GM12878 (cell line): ENCODE results near the gene TM9SF4. TPM values are rescaled to one million over a fixed set of nuclear protein-coding genes. Genes with fewer than 3 reads are reported as not detected.

Source experiments
- BACH1 ChIP-seq: fragments of 450-650 bp; IDR thresholded peaks from 2 replicates; pipeline ENCODE4 v1.6.1; 2017; ENCODE audit warnings: mild to moderate bottlenecking, borderline replicate concordance
- DPF2 ChIP-seq: fragments of 450-650 bp; IDR thresholded peaks from 2 replicates; pipeline ENCODE4 v1.6.1; 2017; ENCODE audit warnings: mild to moderate bottlenecking
- EED ChIP-seq: sonication (generic); IDR thresholded peaks from 2 replicates; pipeline ENCODE4 v1.6.1; 2016; ENCODE audit warnings: antibody characterized with exemption, low read depth
- ETV6 ChIP-seq, 2 experiments: fragments of 450-650 bp in 1 of 2; IDR thresholded peaks in 1 of 2; conservative IDR thresholded peaks in 1 of 2; 2 replicates each; pipeline ENCODE4 v1.6.1; 2014; ENCODE audit warnings: antibody characterized with exemption in 1 of 2, borderline replicate concordance in 1 of 2, low read depth in 1 of 2, mild to moderate bottlenecking in 1 of 2, moderate library complexity in 1 of 2
- EZH2 ChIP-seq: IDR thresholded peaks from 2 replicates; pipeline ENCODE4 v1.6.1; 2012; ENCODE audit warnings: low read depth, mild to moderate bottlenecking, control low read depth, inconsistent platforms, low read length, borderline replicate concordance; ENCODE audit not compliant: control insufficient read depth
- GABPA ChIP-seq: IDR thresholded peaks from 2 replicates; pipeline ENCODE4 v1.6.1; 2014; ENCODE audit warnings: antibody characterized with exemption, low read depth, mild to moderate bottlenecking, inconsistent platforms
- IRF3 ChIP-seq: fragments of 450-650 bp; IDR thresholded peaks from 2 replicates; pipeline ENCODE4 v1.6.1; 2014; ENCODE audit warnings: mild to moderate bottlenecking
- KAT2A ChIP-seq: conservative IDR thresholded peaks from 2 replicates; pipeline ENCODE4 v1.6.1; 2011; ENCODE audit warnings: low read depth, low read length; ENCODE audit not compliant: control insufficient read depth
- MEF2B ChIP-seq: fragments of 450-650 bp; IDR thresholded peaks from 2 replicates; pipeline ENCODE4 v1.6.1; 2018; ENCODE audit warnings: mild to moderate bottlenecking, moderate library complexity; ENCODE audit not compliant: partially characterized antibody, poor library complexity, severe bottlenecking
- PAX8 ChIP-seq: fragments of 450-650 bp; IDR thresholded peaks from 2 replicates; pipeline ENCODE4 v1.6.1; 2017; ENCODE audit warnings: mild to moderate bottlenecking, moderate library complexity
- PBX3 ChIP-seq: IDR thresholded peaks from 2 replicates; pipeline ENCODE4 v1.6.1; 2011; ENCODE audit warnings: mild to moderate bottlenecking, low read depth, low read length, moderate library complexity; ENCODE audit not compliant: insufficient replicate concordance
- RCOR1 ChIP-seq: conservative IDR thresholded peaks from 2 replicates; pipeline ENCODE4 v1.6.1; 2012; ENCODE audit warnings: low read depth, low read length, improper control_type of control experiment
- RELA ChIP-seq: fragments of 450-650 bp; IDR thresholded peaks from 2 replicates; pipeline ENCODE4 v1.8.0; 2014; ENCODE audit warnings: borderline replicate concordance; ENCODE audit not compliant: partially characterized antibody
- RFX5 ChIP-seq: IDR thresholded peaks from 2 replicates; pipeline ENCODE4 v1.6.1; 2011; ENCODE audit warnings: low read depth, low read length, improper control_type of control experiment
- TAF1 ChIP-seq: IDR thresholded peaks from 2 replicates; pipeline ENCODE4 v1.6.1; 2011; ENCODE audit warnings: mild to moderate bottlenecking, low read depth, low read length, borderline replicate concordance
- TARDBP ChIP-seq: IDR thresholded peaks from 2 replicates; pipeline ENCODE4 v1.6.1; 2016; ENCODE audit warnings: borderline replicate concordance
- TCF7 ChIP-seq: IDR thresholded peaks from 2 replicates; pipeline ENCODE4 v1.6.1; 2014; ENCODE audit warnings: antibody characterized with exemption, borderline replicate concordance
- ZBTB4 ChIP-seq: fragments of 450-650 bp; formaldehyde crosslinking; IDR thresholded peaks from 2 replicates; pipeline ENCODE4 v1.4.0; 2022; ENCODE audit warnings: mild to moderate bottlenecking, moderate library complexity
- ZNF592 ChIP-seq: fragments of 450-650 bp; IDR thresholded peaks from 2 replicates; pipeline ENCODE4 v1.6.1; 2017; ENCODE audit warnings: mild to moderate bottlenecking, moderate library complexity
- ZSCAN29 ChIP-seq: fragments of 450-650 bp; IDR thresholded peaks from 2 replicates; pipeline ENCODE4 v1.6.1; 2017; ENCODE audit warnings: mild to moderate bottlenecking, moderate library complexity
- polyA plus RNA-seq, 11 experiments: library from polyadenylated mRNA; depleted of rRNA in 4 of 11; unstranded in 6 of 11; stranded (reverse) in 5 of 11; fragments of >200 nt; fragmentation: Nextera tagmentation in 4 of 11; fragmentation: Illumina TruSeq in 1 of 11; extraction: Ambion mirVana in 4 of 11; extraction: Trizol in 1 of 11; gene quantifications; 1 replicate in 1 of 11; 2 replicates in 10 of 11; pipeline versions ENCODE4 v1.2.1 to v1.2.3, GENCODE V29; 2011 to 2016; ENCODE audit warnings: inconsistent platforms in 2 of 11, missing spikeins in 2 of 11, low read depth in 1 of 11
- total RNA-seq, 4 experiments: library from RNA; depleted of rRNA in 3 of 4; stranded (reverse); fragments of >200 nt in 3 of 4; fragmentation: Illumina TruSeq in 1 of 4; extraction: Trizol in 1 of 4; gene quantifications; 2 replicates each; pipeline versions ENCODE4 v1.2.1 to v1.2.3, GENCODE V29; 2013 to 2021

The TM9SF4 gene
- total and polyA plus RNA-seq, 10 of the 15 experiments (the other 5 are each of a cell fraction or from before 2014, with no cell fraction given) = 8.5 to 47.8 (median 24.3) TPM

GRCh38 chr20:32109392-32110172 is at the start of gene TM9SF4 (continued):
- TF ChIP-seq DPF2 (peak; percentile 32; the same call in 1 of the 2 replicates), GABPA (peak; percentile 83), EED (no peak), ZSCAN29 (no peak), IRF3 (0 out of 2 replicates have a peak, but pooled peaks have one; percentile 2), ZNF592 (peak; percentile 82; the same call in 1 of the 2 replicates), TAF1 (peak; percentile 94), ETV6 (conservative IDR thresholded peaks at IDR 0.05 in 1 of 2, IDR thresholded peaks at IDR 0.05 in 1 of 2; ENCODE audit: borderline replicate concordance in 1 of 2, low read depth in 1 of 2) (no peak), ZBTB4 (CRISPR knock-in tag) (peak; percentile 48; the same call in 1 of the 2 replicates), TCF7 (no peak), RELA (peak; percentile 21), TARDBP (peak; percentile 94), PAX8 (no peak), PBX3 (no peak), BACH1 (peak; percentile 71; the same call in 1 of the 2 replicates), RFX5 (0 out of 2 replicates have a peak, but pooled peaks have one; percentile 50), EZH2 (no peak), MEF2B (peak; percentile 39), RCOR1 (0 out of 2 replicates have a peak, but pooled peaks have one; percentile 78), KAT2A (no peak)
